ENCODE data around the gene KCNK18. TPM values are rescaled to one million over a fixed set of nuclear protein-coding genes. Genes with fewer than 3 reads are reported as not detected.
A peak's percentile ranks its signal among the peaks of the same experiment; 100 is the strongest.

The KCNK18 gene
- total and polyA plus RNA-seq, 2 donors = 0.02 TPM; not detected in 1

DNA sequence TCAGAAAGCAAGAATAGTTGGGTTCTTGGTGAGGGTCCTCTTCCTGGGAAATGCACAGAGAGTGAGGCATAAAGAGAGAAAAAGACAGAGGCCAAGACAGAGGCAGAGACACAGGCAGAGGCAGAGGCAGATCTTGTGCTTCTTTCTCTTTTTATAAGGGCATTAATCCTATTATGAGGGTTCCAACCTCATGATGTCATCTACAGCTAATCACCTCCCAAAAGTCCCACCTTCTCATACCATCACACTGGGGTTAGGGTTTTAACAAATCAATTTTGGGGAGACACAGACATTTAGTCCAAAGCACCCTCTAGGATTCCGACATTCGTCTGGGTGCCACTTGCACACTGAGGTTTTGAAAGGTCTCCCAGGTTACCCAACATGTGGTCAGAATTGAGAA lies 17.8 kb downstream of the KCNK18 start:
- H3K27me3 ChIP-seq (ENCODE audit: control insufficient read depth in 2 of 2, insufficient read depth in 1 of 2, low read length in 1 of 2) = peaks cover 14 to 58% of the 10 kb centered on the region in 2 donors
- DNase-seq (ENCODE audit: low read depth in 6 of 9, low spot score in 9 of 9) = no peak
- no peak overlapping the region for H3K4me3 ChIP-seq (ENCODE audit: low read length in 2 of 2)
- H3K9me3 ChIP-seq (ENCODE audit: control insufficient read depth in 2 of 2, insufficient read depth in 1 of 2, low read length in 1 of 2) = peaks cover 0 to 2% of the 10 kb centered on the region in 2 donors
- no peaks in the 10 kb centered on the region for H3K36me3 ChIP-seq (ENCODE audit: control insufficient read depth in 2 of 2, insufficient read depth in 2 of 2, low read length in 1 of 2)
- 93% methylated on average over 2 of the region's 2 CpGs for WGBS
- no peak overlapping the region for H3K27ac ChIP-seq (ENCODE audit: low read depth in 1 of 2, low read length in 1 of 2)
- H3K4me1 ChIP-seq (ENCODE audit: control insufficient read depth in 2 of 2, insufficient read depth in 2 of 2, low read length in 2 of 2) = peaks cover 6 to 13% of the 10 kb centered on the region in 2 donors

DNA sequence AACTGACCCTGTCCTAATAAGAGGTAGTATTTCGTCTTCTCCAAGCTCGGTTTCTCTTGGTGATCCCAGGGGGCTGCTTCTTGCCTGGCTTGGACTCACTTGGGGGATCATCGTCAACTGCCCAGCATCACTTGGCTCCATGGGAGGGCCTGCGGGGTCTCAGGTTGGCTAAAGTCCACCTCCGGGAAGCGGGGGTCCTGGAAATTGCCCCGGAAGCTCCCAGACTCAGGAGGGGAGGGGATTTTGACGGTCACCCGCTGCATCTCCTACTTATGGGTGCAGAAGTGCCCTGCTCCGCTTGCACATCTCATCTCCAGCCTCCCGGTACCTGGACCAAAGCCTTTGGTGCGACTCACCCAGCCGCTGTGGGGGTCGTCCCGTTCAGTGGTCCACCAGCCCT lies 18.7 kb downstream of the KCNK18 start:
- H3K27ac ChIP-seq (ENCODE audit: low read depth in 1 of 2, low read length in 1 of 2) = no peak overlapping the region
- peaks cover 6 to 13% of the 10 kb centered on the region in 2 donors for H3K4me1 ChIP-seq (ENCODE audit: control insufficient read depth in 2 of 2, insufficient read depth in 2 of 2, low read length in 2 of 2)
- no peak for DNase-seq (ENCODE audit: low read depth in 6 of 9, low spot score in 9 of 9)
- peaks cover 14 to 56% of the 10 kb centered on the region in 2 donors for H3K27me3 ChIP-seq (ENCODE audit: control insufficient read depth in 2 of 2, insufficient read depth in 1 of 2, low read length in 1 of 2)
- H3K36me3 ChIP-seq (ENCODE audit: control insufficient read depth in 2 of 2, insufficient read depth in 2 of 2, low read length in 1 of 2) = no peaks in the 10 kb centered on the region
- WGBS = 68% methylated on average over 15 of the region's 15 CpGs
- peaks cover 0 to 2% of the 10 kb centered on the region in 2 donors for H3K9me3 ChIP-seq (ENCODE audit: control insufficient read depth in 2 of 2, insufficient read depth in 1 of 2, low read length in 1 of 2)
- no peak overlapping the region for H3K4me3 ChIP-seq (ENCODE audit: low read length in 2 of 2)

DNA sequence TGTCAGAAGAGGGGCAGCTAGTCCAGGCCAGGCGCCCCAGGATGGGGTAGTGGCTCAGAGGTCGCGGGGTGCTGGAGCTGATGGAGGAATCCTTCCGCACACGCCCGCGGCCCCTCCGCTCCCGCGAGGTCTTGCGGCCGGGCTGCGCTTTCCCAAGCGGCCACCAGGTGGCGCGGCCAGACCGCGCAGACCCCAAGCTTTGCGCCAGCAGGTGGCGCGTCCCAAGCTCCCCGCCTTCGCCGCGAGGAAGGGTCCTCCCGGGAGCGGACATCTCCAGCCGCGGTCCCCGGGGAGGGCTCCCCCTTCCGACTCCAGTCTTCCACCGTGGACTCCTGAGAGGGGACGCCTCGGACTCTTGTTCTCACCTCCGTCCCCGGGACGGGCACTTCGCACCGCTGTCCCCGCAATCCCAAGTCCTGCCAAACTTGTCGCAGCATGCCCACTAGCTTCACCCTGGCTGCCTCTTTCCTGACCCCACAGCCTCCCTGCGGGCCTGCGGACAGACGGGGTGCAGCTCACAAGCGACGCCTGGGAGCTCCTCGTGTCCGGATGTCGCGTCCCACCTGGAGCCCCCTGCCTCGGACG lies 19.4 kb downstream of the KCNK18 start:
- peaks cover 14 to 60% of the 10 kb centered on the region in 2 donors for H3K27me3 ChIP-seq (ENCODE audit: control insufficient read depth in 2 of 2, insufficient read depth in 1 of 2, low read length in 1 of 2)
- H3K4me1 ChIP-seq (ENCODE audit: control insufficient read depth in 2 of 2, insufficient read depth in 2 of 2, low read length in 2 of 2) = peaks cover 6 to 13% of the 10 kb centered on the region in 2 donors
- DNase-seq (ENCODE audit: low read depth in 6 of 9, low spot score in 9 of 9) = peak; percentile 33 to 87 (median 66)
- WGBS = under 1% methylated on average over 52 of the region's 52 CpGs
- H3K4me3 ChIP-seq (ENCODE audit: low read length in 2 of 2) = peak overlapping the region; percentile 38 to 48
- H3K9me3 ChIP-seq (ENCODE audit: control insufficient read depth in 2 of 2, insufficient read depth in 1 of 2, low read length in 1 of 2) = peaks cover 0 to 2% of the 10 kb centered on the region in 2 donors
- H3K27ac ChIP-seq (ENCODE audit: low read depth in 1 of 2, low read length in 1 of 2) = no peak overlapping the region
- H3K36me3 ChIP-seq (ENCODE audit: control insufficient read depth in 2 of 2, insufficient read depth in 2 of 2, low read length in 1 of 2) = no peaks in the 10 kb centered on the region

DNA sequence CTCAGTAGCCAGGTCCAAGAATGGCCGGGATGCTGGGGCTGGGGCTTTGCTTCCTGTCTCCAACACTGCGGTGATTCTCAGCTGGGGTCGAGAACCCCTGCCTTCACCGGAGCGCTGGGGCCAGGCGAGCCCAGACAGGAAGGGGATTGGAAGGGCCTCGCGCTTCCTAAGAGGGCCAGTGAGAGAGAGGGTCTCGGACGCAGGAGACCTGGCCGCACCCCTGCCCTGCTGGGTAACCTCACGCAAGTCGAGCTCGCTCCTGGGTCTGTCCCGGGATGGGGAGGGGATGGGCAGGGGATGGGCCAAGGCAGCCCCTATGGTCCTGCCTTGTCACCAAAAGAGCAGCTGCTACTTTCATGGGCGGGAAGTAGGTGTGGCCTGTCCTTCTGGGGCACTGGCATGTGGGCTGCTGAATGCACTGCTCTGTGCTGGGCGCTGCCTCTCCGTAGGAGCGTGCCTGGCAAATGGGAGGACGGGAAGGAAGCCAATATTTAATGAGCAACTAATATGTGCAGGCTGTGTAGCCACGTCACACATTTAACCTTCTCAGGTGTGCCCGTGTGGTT lies 20.0 kb downstream of the KCNK18 start:
- Histone ChIP-seq H3K36me3 (ENCODE audit: control insufficient read depth in 2 of 2, insufficient read depth in 2 of 2, low read length in 1 of 2) (no peaks in the 10 kb centered on the region), H3K4me1 (ENCODE audit: control insufficient read depth in 2 of 2, insufficient read depth in 2 of 2, low read length in 2 of 2) (peaks cover 6 to 13% of the 10 kb centered on the region in 2 donors), H3K27me3 (ENCODE audit: control insufficient read depth in 2 of 2, insufficient read depth in 1 of 2, low read length in 1 of 2) (peaks cover 14 to 60% of the 10 kb centered on the region in 2 donors), H3K27ac (ENCODE audit: low read depth in 1 of 2, low read length in 1 of 2) (no peak overlapping the region), H3K9me3 (ENCODE audit: control insufficient read depth in 2 of 2, insufficient read depth in 1 of 2, low read length in 1 of 2) (peaks cover 0 to 2% of the 10 kb centered on the region in 2 donors), H3K4me3 (ENCODE audit: low read length in 2 of 2) (peak overlapping the region; percentile 38 to 48)
- peak in 3 of 9 donors; percentile 17 to 48 (median 27) for DNase-seq (ENCODE audit: low read depth in 6 of 9, low spot score in 9 of 9)
- 14% methylated on average over 22 of the region's 22 CpGs for WGBS

DNA sequence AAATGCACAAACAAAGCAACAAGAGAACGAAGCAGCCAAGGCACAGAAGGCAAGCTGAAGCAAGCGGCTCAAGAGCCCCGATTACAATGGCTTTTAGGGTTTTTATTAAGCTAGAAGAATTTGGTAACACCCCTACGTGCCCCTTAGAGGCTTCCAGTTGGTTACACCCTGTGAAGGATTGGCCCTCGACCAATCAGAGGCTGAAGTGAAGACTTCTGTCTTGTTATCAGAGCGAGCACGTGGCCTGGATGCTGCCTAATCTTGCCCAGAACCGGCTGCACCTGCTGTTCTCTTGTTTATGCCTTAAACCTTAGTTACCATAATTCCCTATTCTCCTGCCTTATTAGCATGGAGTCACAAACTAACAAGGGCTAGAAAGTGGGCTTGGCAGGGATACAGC lies 21.4 kb downstream of the KCNK18 start:
- 93% methylated on average over 8 of the region's 8 CpGs for WGBS
- peaks cover 14 to 60% of the 10 kb centered on the region in 2 donors for H3K27me3 ChIP-seq (ENCODE audit: control insufficient read depth in 2 of 2, insufficient read depth in 1 of 2, low read length in 1 of 2)
- H3K27ac ChIP-seq (ENCODE audit: low read depth in 1 of 2, low read length in 1 of 2) = no peak overlapping the region
- H3K4me1 ChIP-seq (ENCODE audit: control insufficient read depth in 2 of 2, insufficient read depth in 2 of 2, low read length in 2 of 2) = peaks cover 6 to 13% of the 10 kb centered on the region in 2 donors
- no peak for DNase-seq (ENCODE audit: low read depth in 6 of 9, low spot score in 9 of 9)
- H3K36me3 ChIP-seq (ENCODE audit: control insufficient read depth in 2 of 2, insufficient read depth in 2 of 2, low read length in 1 of 2) = no peaks in the 10 kb centered on the region
- H3K4me3 ChIP-seq (ENCODE audit: low read length in 2 of 2) = no peak overlapping the region
- no peaks in the 10 kb centered on the region for H3K9me3 ChIP-seq (ENCODE audit: control insufficient read depth in 2 of 2, insufficient read depth in 1 of 2, low read length in 1 of 2)

DNA sequence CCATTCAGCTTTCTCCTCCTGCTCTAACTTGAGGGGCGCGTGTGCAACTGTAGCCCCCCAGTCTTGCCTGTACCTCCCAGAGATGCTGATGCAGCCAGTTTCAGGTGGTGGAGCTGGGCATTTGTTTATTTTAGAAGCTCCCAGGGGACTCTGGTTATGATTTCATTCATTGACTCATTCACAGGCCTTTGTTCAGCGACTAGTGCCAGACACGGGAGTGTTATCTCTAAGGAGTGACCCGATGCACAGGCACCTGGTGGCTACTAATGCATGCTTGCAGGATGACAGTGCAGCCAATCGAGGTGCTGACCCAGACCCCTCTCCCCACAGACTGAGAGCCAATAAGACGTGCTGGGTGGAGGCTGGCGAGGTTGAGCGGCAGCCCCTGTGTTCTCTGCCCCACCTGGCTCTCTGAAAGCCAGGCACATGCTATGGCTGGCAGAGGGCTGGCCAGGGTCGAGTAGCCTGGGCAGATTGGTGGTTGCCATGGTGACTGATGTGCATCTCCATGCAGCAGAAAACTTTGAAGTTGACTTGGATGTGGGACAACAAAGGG lies 23.9 kb downstream of the KCNK18 start:
- 88% methylated on average over 10 of the region's 10 CpGs for WGBS
- H3K4me1 ChIP-seq (ENCODE audit: control insufficient read depth in 2 of 2, insufficient read depth in 2 of 2, low read length in 2 of 2) = peaks cover 6 to 13% of the 10 kb centered on the region in 2 donors
- H3K27me3 ChIP-seq (ENCODE audit: control insufficient read depth in 2 of 2, insufficient read depth in 1 of 2, low read length in 1 of 2) = peaks cover 2 to 39% of the 10 kb centered on the region in 2 donors
- no peaks in the 10 kb centered on the region for H3K36me3 ChIP-seq (ENCODE audit: control insufficient read depth in 2 of 2, insufficient read depth in 2 of 2, low read length in 1 of 2)
- no peak overlapping the region for H3K27ac ChIP-seq (ENCODE audit: low read depth in 1 of 2, low read length in 1 of 2)
- H3K9me3 ChIP-seq (ENCODE audit: control insufficient read depth in 2 of 2, insufficient read depth in 1 of 2, low read length in 1 of 2) = no peaks in the 10 kb centered on the region
- no peak for DNase-seq (ENCODE audit: low read depth in 6 of 9, low spot score in 9 of 9)
- H3K4me3 ChIP-seq (ENCODE audit: low read length in 2 of 2) = no peak overlapping the region

DNA sequence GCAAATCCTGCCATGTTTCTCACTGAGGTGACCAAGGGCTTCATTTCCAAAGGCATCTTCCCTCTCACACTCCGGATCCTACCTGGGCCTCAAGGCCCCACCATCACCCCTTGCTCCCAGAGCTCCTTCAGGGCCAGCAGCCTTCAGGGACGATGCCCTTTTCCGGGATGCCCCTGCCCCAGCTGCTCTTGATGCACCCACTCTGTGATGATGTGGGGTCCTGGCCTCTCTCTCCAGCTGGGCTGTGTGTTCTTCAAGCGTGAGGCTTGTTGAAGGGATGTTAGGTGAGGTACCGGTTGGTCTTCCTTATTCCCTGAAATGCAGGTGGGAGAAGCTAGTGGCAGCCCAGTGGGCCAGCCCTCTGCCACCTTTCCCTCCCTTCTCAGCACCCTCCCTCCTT lies 25.3 kb downstream of the KCNK18 start:
- Histone ChIP-seq H3K4me1 (ENCODE audit: control insufficient read depth in 2 of 2, insufficient read depth in 2 of 2, low read length in 2 of 2) (peaks cover under 1 to 7% of the 10 kb centered on the region in 2 donors), H3K36me3 (ENCODE audit: control insufficient read depth in 2 of 2, insufficient read depth in 2 of 2, low read length in 1 of 2) (no peaks in the 10 kb centered on the region), H3K27ac (ENCODE audit: low read depth in 1 of 2, low read length in 1 of 2) (no peak overlapping the region), H3K9me3 (ENCODE audit: control insufficient read depth in 2 of 2, insufficient read depth in 1 of 2, low read length in 1 of 2) (no peaks in the 10 kb centered on the region), H3K4me3 (ENCODE audit: low read length in 2 of 2) (no peak overlapping the region), H3K27me3 (ENCODE audit: control insufficient read depth in 2 of 2, insufficient read depth in 1 of 2, low read length in 1 of 2) (peaks cover 0 to 27% of the 10 kb centered on the region in 2 donors)
- DNase-seq (ENCODE audit: low read depth in 6 of 9, low spot score in 9 of 9) = no peak
- WGBS = 95% methylated on average over 5 of the region's 5 CpGs

DNA sequence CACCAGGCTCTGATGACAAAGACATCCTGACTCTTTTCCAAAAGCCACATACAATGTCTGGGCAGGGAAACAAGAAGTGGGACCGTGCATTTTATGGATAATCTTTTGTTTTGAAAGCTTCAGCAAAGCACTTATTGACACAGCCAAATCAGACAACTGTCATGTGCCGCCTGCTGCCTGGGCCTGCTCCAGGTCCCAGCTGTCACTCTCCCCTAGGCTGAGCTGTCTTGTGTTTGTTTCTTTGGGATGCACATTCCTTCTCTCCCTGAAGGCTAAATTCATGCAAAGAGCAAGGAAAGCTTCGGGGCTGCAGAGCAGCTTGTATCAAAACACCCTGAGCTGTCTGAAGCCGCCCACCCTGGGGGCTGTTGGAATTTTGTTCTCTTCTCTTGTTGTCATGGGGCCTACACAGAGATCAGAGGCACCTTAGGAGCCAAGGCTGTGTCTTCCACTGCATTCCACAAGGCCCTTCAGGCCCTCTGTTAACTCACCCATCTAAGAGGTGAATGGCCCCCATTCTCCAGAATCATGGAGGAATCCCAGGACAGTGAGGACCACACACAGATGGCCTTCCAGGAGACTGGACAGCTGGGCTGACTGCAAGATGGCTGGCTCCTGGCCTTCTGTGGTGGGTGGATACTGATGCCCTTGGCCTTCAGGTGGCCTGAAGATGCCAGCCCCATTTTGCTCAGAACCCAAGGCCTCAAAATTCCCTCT lies 25.8 kb downstream of the KCNK18 start:
- Histone ChIP-seq H3K9me3 (ENCODE audit: control insufficient read depth in 2 of 2, insufficient read depth in 1 of 2, low read length in 1 of 2) (no peaks in the 10 kb centered on the region), H3K27me3 (ENCODE audit: control insufficient read depth in 2 of 2, insufficient read depth in 1 of 2, low read length in 1 of 2) (peaks cover 0 to 24% of the 10 kb centered on the region in 2 donors), H3K4me1 (ENCODE audit: control insufficient read depth in 2 of 2, insufficient read depth in 2 of 2, low read length in 2 of 2) (peaks cover 0 to 5% of the 10 kb centered on the region in 2 donors), H3K36me3 (ENCODE audit: control insufficient read depth in 2 of 2, insufficient read depth in 2 of 2, low read length in 1 of 2) (no peaks in the 10 kb centered on the region), H3K27ac (ENCODE audit: low read depth in 1 of 2, low read length in 1 of 2) (no peak overlapping the region), H3K4me3 (ENCODE audit: low read length in 2 of 2) (no peak overlapping the region)
- 92% methylated on average over 4 of the region's 4 CpGs for WGBS
- DNase-seq (ENCODE audit: low read depth in 6 of 9, low spot score in 9 of 9) = no peak
